ENCODE data around the gene C16orf82. TPM values are rescaled to one million over a fixed set of nuclear protein-coding genes. Genes with fewer than 3 reads are reported as not detected.

C16orf82 gene
- total RNA-seq: not detected

- H3K27me3 ChIP-seq: no peaks in the 10 kb centered on the region
- H3K4me1 ChIP-seq: no peaks in the 10 kb centered on the region
- no peak within 1 kb of the TSS for H3K27ac ChIP-seq
- no peak for DNase-seq
- TF ChIP-seq CTCF (IDR thresholded peaks at IDR 0.05): no peak
- H3K4me3 ChIP-seq: no peak within 1 kb of the TSS
- no peaks in the 10 kb centered on the region for H3K36me3 ChIP-seq
- no peaks in the 10 kb centered on the region for H3K9me3 ChIP-seq
- intact Hi-C loops (cut with DNase I): no loop called here
- H3K9ac ChIP-seq (ENCODE audit: low read depth in 2 of 2, low read length in 2 of 2): no peak within 1 kb of the TSS
Observed at GRCh38 chr16:27066668-27067537, at the start of gene C16orf82. Gene C16orf82, plus strand, starts transcription at chr16:27066927.

- Histone ChIP-seq H3K9me3 (no peaks in the 10 kb centered on the region), H3K27ac (no peak overlapping the region), H3K9ac (ENCODE audit: low read depth in 2 of 2, low read length in 2 of 2) (no peak overlapping the region), H3K4me1 (no peaks in the 10 kb centered on the region), H3K4me3 (no peak overlapping the region), H3K27me3 (no peaks in the 10 kb centered on the region), H3K36me3 (no peaks in the 10 kb centered on the region)
- DNase-seq: no peak
- intact Hi-C loops (cut with DNase I): no loop called here
- no peak for TF ChIP-seq CTCF (IDR thresholded peaks at IDR 0.05)
Observed at GRCh38 chr16:27020031-27020430, 46.7 kb upstream of the C16orf82 start.

DNA sequence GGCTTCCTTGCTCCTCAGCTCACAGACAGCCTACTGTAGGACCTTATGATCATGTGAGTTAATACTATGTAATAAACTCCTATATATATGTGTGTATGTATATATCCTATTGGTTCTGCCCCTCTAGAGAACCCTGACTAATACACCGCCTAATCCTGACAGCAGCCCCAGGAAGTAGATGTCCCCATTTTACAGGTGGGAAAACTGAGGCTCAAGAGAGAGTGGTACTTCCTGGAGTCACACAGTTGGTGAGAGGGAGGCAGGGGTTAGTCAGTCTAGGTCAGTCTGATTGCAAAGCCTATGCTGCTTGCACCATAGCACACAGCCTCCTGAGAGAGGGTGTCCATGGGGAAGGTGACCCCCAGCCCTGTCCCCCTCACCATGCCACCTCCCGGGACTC is 42.7 kb upstream of the C16orf82 start:
- Histone ChIP-seq H3K36me3 (no peaks in the 10 kb centered on the region), H3K4me3 (no peak overlapping the region), H3K27ac (no peak overlapping the region), H3K4me1 (no peaks in the 10 kb centered on the region), H3K9me3 (no peaks in the 10 kb centered on the region), H3K27me3 (no peaks in the 10 kb centered on the region), H3K9ac (ENCODE audit: low read depth in 2 of 2, low read length in 2 of 2) (no peak overlapping the region)
- intact Hi-C loops (cut with DNase I): no loop called here
- no peak for TF ChIP-seq CTCF (IDR thresholded peaks at IDR 0.05)
- DNase-seq: no peak

DNA sequence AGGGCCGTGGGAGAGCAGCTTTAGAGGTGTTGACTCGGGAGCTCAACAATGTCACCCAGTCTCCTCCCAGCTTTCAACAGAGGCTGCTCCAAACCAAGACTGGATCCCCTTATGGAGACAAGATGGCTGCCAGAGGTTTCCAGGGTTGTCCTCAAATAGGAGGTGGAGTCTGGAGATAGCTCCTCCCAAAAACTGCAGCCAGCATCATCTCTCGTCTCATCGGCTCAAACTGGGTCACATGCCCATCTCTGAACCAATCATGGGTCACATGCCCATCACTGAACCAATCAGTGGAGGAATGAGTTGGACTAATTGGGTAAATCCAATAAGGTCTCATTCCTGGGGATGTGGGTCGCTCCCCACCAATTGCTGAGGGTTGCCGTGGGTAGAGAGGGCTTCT is 41.1 kb upstream of the C16orf82 start:
- no peak for TF ChIP-seq CTCF (IDR thresholded peaks at IDR 0.05)
- Histone ChIP-seq H3K4me1 (no peaks in the 10 kb centered on the region), H3K36me3 (no peaks in the 10 kb centered on the region), H3K27ac (no peak overlapping the region), H3K9me3 (no peaks in the 10 kb centered on the region), H3K4me3 (no peak overlapping the region), H3K9ac (ENCODE audit: low read depth in 2 of 2, low read length in 2 of 2) (no peak overlapping the region), H3K27me3 (no peaks in the 10 kb centered on the region)
- intact Hi-C loops (cut with DNase I): no loop called here
- DNase-seq: no peak

GRCh38 chr16:27027971-27028370 is 38.8 kb upstream of the C16orf82 start:
- no peaks in the 10 kb centered on the region for H3K36me3 ChIP-seq
- H3K9ac ChIP-seq (ENCODE audit: low read depth in 2 of 2, low read length in 2 of 2): no peak overlapping the region
- no peak for TF ChIP-seq CTCF (IDR thresholded peaks at IDR 0.05)
- no peak overlapping the region for H3K27ac ChIP-seq
- no peak for DNase-seq
- intact Hi-C loops (cut with DNase I): no loop called here
- no peaks in the 10 kb centered on the region for H3K27me3 ChIP-seq
- H3K9me3 ChIP-seq: no peaks in the 10 kb centered on the region
- H3K4me3 ChIP-seq: no peak overlapping the region
- no peaks in the 10 kb centered on the region for H3K4me1 ChIP-seq
